OCI-LY7 (cell line): ENCODE data around the gene MYO1F. TPM values are rescaled to one million over a fixed set of nuclear protein-coding genes. Genes with fewer than 3 reads are reported as not detected.

Source experiments
- BruUV-seq: library from RNA; stranded (reverse); fragments of 400-500 nt; replicated peaks from 2 replicates; lab custom pipeline; 2021; lab: Mats Ljungman, UMichigan
- CTCF ChIA-PET: fragments of 300-600 bp; sonication (Branson Sonifier 250); formaldehyde crosslinking; loops from one replicate; lab custom pipeline; 2022; ENCODE audit warnings: antibody characterized with exemption; ENCODE audit not compliant: unreplicated experiment; lab: Charles Lee
- POLR2A ChIA-PET: fragments of 300-600 bp; sonication (Branson Sonifier 250); formaldehyde crosslinking; loops from one replicate; lab custom pipeline; 2022; ENCODE audit warnings: antibody characterized with exemption; lab: Charles Lee
- DNase-seq: peaks from one replicate; pipeline ENCODE4 v3.0.0-alpha.2; 2015; ENCODE audit warnings: low spot score
- H2AFZ ChIP-seq: fragments of 200-600 bp; sonication (generic), shearing (Covaris generic); 2 replicates; pipeline ENCODE4 v1.6.1; 2014; ENCODE audit warnings: mild to moderate bottlenecking, antibody characterized with exemption, low read length, moderate library complexity
- H3K27ac ChIP-seq: fragments of 200-600 bp; sonication (generic); 2 replicates; pipeline ENCODE4 v1.5.1; 2014; ENCODE audit warnings: mixed run types, low read depth, mild to moderate bottlenecking, moderate library complexity, low read length, inconsistent platforms; ENCODE audit not compliant: poor library complexity, severe bottlenecking
- H3K36me3 ChIP-seq: fragments of 200-600 bp; sonication (generic); 2 replicates; pipeline ENCODE4 v1.6.1; 2014; ENCODE audit warnings: mild to moderate bottlenecking, antibody characterized with exemption, low read length, moderate library complexity, mixed read lengths; ENCODE audit not compliant: insufficient read depth
- H3K4me1 ChIP-seq: fragments of 200-600 bp; sonication (generic); 2 replicates; pipeline ENCODE4 v1.5.1; 2014; ENCODE audit warnings: mild to moderate bottlenecking, low read length; ENCODE audit not compliant: insufficient read depth, poor library complexity, severe bottlenecking
- H3K4me2 ChIP-seq: fragments of 200-600 bp; sonication (generic); 2 replicates; pipeline ENCODE4 v1.6.1; 2014; ENCODE audit warnings: mild to moderate bottlenecking, low read length
- H3K4me3 ChIP-seq: fragments of 200-600 bp; sonication (generic); 2 replicates; pipeline ENCODE4 v1.5.1; 2014; ENCODE audit warnings: mild to moderate bottlenecking, low read depth, low read length; ENCODE audit not compliant: poor library complexity, severe bottlenecking
- H3K79me2 ChIP-seq: fragments of 200-600 bp; sonication (generic); 2 replicates; pipeline ENCODE4 v1.6.1; 2016; ENCODE audit warnings: low read depth, mild to moderate bottlenecking, low read length, moderate library complexity, mixed read lengths; ENCODE audit not compliant: insufficient read depth
- H3K9me2 ChIP-seq: fragments of 200-600 bp; sonication (generic); 2 replicates; pipeline ENCODE4 v1.6.1; 2016; ENCODE audit warnings: mild to moderate bottlenecking, low read length, mixed read lengths; ENCODE audit not compliant: insufficient read depth
- H3K9me3 ChIP-seq: fragments of 200-600 bp; sonication (generic); 2 replicates; pipeline ENCODE4 v1.6.1; 2014; ENCODE audit warnings: mild to moderate bottlenecking, mixed run types, low read length, mixed read lengths
- H4K20me1 ChIP-seq: fragments of 200-600 bp; sonication (generic); 2 replicates; pipeline ENCODE4 v1.6.1; 2014; ENCODE audit warnings: mild to moderate bottlenecking, antibody characterized with exemption, low read length, moderate library complexity, mixed read lengths; ENCODE audit not compliant: insufficient read depth
- EZH2phosphoT487 ChIP-seq: fragments of 200-600 bp; sonication (generic); IDR thresholded peaks from 2 replicates; pipeline ENCODE4 v1.6.1; 2018; ENCODE audit warnings: low read depth, borderline replicate concordance, mild to moderate bottlenecking, mixed run types, antibody characterized with exemption, low read length, moderate library complexity, mixed read lengths
- intact Hi-C: fragments of 100-400 bp; cut with micrococcal nuclease; formaldehyde crosslinking; loops from one replicate; pipeline ENCODE4 v1.10.0; 2022; ENCODE audit not compliant: unreplicated experiment
- total RNA-seq, 2 experiments: library from RNA; depleted of rRNA in 1 of 2; stranded (reverse); fragments of >200 nt in 1 of 2; shearing (Covaris generic) in 1 of 2; gene quantifications; 2 replicates each; pipeline ENCODE4 v1.2.3, GENCODE V29; 2014 to 2022
- TF ChIP-seq, protein P1 (sequence below): fragments of 200-600 bp; sonication (generic); conservative IDR thresholded peaks from 2 replicates; pipeline ENCODE4 v1.5.1; 2014; ENCODE audit warnings: mild to moderate bottlenecking, antibody characterized with exemption, low read length, moderate library complexity, mixed read lengths

Gene MYO1F
- total RNA-seq, 2 experiments from 2014 or later = 8.8 to 18.4 TPM

DNA sequence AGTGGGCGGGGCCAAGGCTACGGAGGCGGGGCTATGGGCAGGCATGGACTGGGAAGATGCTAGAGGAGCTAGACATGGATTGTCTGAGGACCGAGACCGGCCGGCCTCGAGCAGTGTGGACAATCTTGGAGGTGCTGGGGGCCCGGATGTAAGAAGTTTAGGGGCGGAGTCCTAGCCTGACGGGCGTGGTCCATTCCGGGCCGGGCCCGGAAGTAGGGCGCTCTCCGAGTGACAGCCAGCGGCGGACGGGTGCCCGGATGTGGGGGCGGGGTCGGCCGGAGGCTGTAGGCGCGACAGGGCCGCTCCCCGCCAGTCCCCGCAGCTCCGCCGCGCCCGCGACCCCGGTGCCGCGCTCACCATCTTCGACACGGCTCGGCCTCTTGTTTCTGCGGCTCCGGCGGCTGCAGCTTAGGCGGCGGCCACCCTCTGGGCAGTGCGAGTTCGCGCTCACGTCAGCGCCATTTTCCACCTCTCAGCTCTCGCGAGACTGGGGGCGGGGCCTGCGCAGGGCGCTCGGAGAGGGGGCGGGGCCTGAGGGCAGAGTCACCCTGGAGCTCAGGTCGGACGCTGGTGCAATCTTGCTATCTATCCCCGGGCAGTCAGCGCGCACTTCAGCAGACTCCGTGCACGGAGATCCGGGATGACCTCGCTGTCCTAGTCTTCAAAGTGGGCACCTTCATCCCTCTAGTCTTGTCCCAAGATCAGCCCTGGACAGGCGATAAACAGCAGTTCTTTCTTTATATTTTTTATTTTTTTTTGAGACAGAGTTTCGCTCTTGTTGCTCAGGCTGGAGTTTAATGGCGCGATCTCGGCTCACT, 63.3 kb downstream of the MYO1F start, which contains the start of gene ZNF414:
Gene ZNF414, minus strand, starts transcription at position 481 of the 818 bp plus-strand sequence. Its CDS starts 121 bp downstream, at position 360.
- no peaks in the 10 kb centered on the region for H3K9me2 ChIP-seq
- H3K9me3 ChIP-seq = no peaks in the 10 kb centered on the region
- BruUV-seq = TSS peak; percentile 83
- CTCF ChIA-PET = interaction anchor here (1.1 to 1.3 kb wide), 2 partner anchors 66 to 101 kb away, joined by 3 to 8 read pairs; partner anchors contain the start of gene MARCHF2
- peak within 1 kb of the TSS; percentile 73 for H2AFZ ChIP-seq
- peak within 1 kb of the TSS; percentile 74 for H3K4me2 ChIP-seq
- intact Hi-C loops = loop anchor here (5.0 kb wide), 2 partner anchors 68 to 507 kb away; partner anchors contain the start of gene ELAVL1
- DNase-seq = peak; percentile 96
- no peaks in the 10 kb centered on the region; the same call in 1 of the 2 replicates for H3K79me2 ChIP-seq
- peak within 1 kb of the TSS; percentile 69 for H3K4me3 ChIP-seq
- H3K4me1 ChIP-seq = peaks cover 28% of the 10 kb centered on the region
- H3K36me3 ChIP-seq = peaks cover 9% of the 10 kb centered on the region
- H3K27ac ChIP-seq = peak within 1 kb of the TSS; percentile 65
- TF ChIP-seq EZH2phosphoT487 = no peak
- TF ChIP-seq, protein P1, sequence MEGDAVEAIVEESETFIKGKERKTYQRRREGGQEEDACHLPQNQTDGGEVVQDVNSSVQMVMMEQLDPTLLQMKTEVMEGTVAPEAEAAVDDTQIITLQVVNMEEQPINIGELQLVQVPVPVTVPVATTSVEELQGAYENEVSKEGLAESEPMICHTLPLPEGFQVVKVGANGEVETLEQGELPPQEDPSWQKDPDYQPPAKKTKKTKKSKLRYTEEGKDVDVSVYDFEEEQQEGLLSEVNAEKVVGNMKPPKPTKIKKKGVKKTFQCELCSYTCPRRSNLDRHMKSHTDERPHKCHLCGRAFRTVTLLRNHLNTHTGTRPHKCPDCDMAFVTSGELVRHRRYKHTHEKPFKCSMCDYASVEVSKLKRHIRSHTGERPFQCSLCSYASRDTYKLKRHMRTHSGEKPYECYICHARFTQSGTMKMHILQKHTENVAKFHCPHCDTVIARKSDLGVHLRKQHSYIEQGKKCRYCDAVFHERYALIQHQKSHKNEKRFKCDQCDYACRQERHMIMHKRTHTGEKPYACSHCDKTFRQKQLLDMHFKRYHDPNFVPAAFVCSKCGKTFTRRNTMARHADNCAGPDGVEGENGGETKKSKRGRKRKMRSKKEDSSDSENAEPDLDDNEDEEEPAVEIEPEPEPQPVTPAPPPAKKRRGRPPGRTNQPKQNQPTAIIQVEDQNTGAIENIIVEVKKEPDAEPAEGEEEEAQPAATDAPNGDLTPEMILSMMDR = no peak
- H4K20me1 ChIP-seq = no peaks in the 10 kb centered on the region
- POLR2A ChIA-PET = interaction anchor here (0.5 to 1.9 kb wide), 9 partner anchors 9 to 653 kb away, joined by 3 to 14 read pairs (median 3); no protein-coding TSS in a partner anchor

GRCh38 chr19:8513036-8513686, 64.1 kb downstream of the MYO1F start:
- ChIA-PET CTCF (interaction anchor here (1.1 to 1.3 kb wide), 2 partner anchors 67 to 100 kb away, joined by 3 to 8 read pairs; partner anchors contain the start of gene MARCHF2), POLR2A (interaction anchor here (0.5 to 1.9 kb wide), 8 partner anchors 8 to 470 kb away, joined by 3 to 14 read pairs (median 4); no protein-coding TSS in a partner anchor)
- no peak for DNase-seq
- H2AFZ ChIP-seq = peak overlapping the region; percentile 73
- peaks cover 9% of the 10 kb centered on the region for H3K36me3 ChIP-seq
- H3K4me2 ChIP-seq = peak overlapping the region; percentile 74
- no peak for TF ChIP-seq EZH2phosphoT487
- TF ChIP-seq, protein P1 = no peak
- peak overlapping the region; percentile 69 for H3K4me3 ChIP-seq
- H3K27ac ChIP-seq = peak overlapping the region; percentile 65
- no peaks in the 10 kb centered on the region; the same call in 1 of the 2 replicates for H3K79me2 ChIP-seq
- intact Hi-C loops = loop anchor here (5.0 kb wide), 2 partner anchors 69 to 506 kb away; partner anchors contain the start of gene ELAVL1
- H3K9me2 ChIP-seq = no peaks in the 10 kb centered on the region
- H4K20me1 ChIP-seq = no peaks in the 10 kb centered on the region
- peaks cover 28% of the 10 kb centered on the region for H3K4me1 ChIP-seq
- no peaks in the 10 kb centered on the region for H3K9me3 ChIP-seq
- no TSS peak for BruUV-seq
